ENCODE measurements around the gene IL10RB.
A peak's percentile ranks its signal among the peaks of the same experiment; 100 is the strongest.
"Not testable (repeated sequence)": the region's sequence is repeated elsewhere in the genome, so short reads cannot be mapped to it uniquely, and the experiment has no call there.

Gene IL10RB

DNA sequence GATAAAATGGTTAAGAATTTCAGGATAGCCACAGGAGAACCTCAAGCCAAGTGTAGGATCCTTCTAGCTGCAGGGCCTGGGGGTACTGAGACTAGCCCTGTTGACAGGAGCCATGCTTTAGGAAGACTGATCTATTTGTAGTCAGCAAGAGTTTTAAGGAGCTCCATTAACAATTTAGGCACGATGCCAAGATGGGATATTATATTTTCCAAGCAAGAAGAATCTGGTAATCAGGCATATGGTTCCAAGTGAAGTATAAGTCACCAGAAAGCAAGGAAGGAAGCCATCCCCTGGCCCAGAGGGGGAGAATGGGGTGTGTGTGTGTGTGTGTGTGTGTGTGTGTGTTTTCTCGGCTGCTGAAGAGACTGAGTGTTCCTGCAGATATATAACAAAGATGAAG is 29.4 kb upstream of the IL10RB start:
- H3K27me3 Mint-ChIP-seq, result no peaks in the 10 kb centered on the region
- H3K36me3 Mint-ChIP-seq (ENCODE audit: low read depth), result peaks cover 45% of the 10 kb centered on the region
- H3K27ac Mint-ChIP-seq, result peak overlapping the region; percentile 70
- H3K4me3 Mint-ChIP-seq, result no peak overlapping the region
- peaks cover 96% of the 10 kb centered on the region for H3K4me1 Mint-ChIP-seq (ENCODE audit: low read depth)
- no peaks in the 10 kb centered on the region for H3K9me3 Mint-ChIP-seq

GRCh38 chr21:33237486-33237885 is 28.7 kb upstream of the IL10RB start:
- no peaks in the 10 kb centered on the region for H3K27me3 Mint-ChIP-seq
- H3K4me3 Mint-ChIP-seq, result peak overlapping the region; percentile 67
- H3K36me3 Mint-ChIP-seq (ENCODE audit: low read depth), result peaks cover 48% of the 10 kb centered on the region
- H3K4me1 Mint-ChIP-seq (ENCODE audit: low read depth), result peaks cover 96% of the 10 kb centered on the region
- no peaks in the 10 kb centered on the region for H3K9me3 Mint-ChIP-seq
- peak overlapping the region; percentile 95 for H3K27ac Mint-ChIP-seq

DNA sequence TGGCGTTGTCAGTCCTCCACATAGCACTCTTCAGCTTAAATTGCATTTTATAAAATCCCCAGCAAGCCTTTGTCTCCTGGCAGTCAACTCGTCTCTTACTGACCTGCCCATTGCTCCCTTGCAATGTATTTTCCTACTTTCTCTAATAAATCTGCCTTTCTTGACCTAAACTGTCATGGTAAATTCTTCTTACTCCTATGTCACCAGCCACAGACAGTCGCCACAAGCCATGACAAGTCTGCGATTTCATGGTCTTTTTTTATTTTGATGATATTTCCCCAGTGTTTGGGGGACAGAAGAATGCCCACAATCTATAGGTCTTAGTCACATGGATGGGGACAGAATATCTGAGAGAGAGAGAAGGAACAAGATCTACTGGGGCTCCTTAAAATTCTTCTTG is 28.0 kb upstream of the IL10RB start:
- Mint-ChIP-seq H3K27ac (peak overlapping the region; percentile 95), H3K27me3 (no peaks in the 10 kb centered on the region), H3K4me1 (ENCODE audit: low read depth) (peaks cover 92% of the 10 kb centered on the region), H3K36me3 (ENCODE audit: low read depth) (peaks cover 44% of the 10 kb centered on the region), H3K4me3 (peak overlapping the region; percentile 67), H3K9me3 (no peaks in the 10 kb centered on the region)

GRCh38 chr21:33238565-33239255 is 27.5 kb upstream of the IL10RB start:
- Mint-ChIP-seq H3K9me3 (no peaks in the 10 kb centered on the region), H3K27me3 (no peaks in the 10 kb centered on the region), H3K4me3 (peak overlapping the region; percentile 67), H3K36me3 (ENCODE audit: low read depth) (peaks cover 44% of the 10 kb centered on the region), H3K27ac (peak overlapping the region; percentile 95), H3K4me1 (ENCODE audit: low read depth) (peaks cover 92% of the 10 kb centered on the region)

- H3K27me3 Mint-ChIP-seq, H3K9me3 Mint-ChIP-seq: not testable (repeated sequence)
- peak overlapping the region; percentile 95 for H3K27ac Mint-ChIP-seq
- H3K4me3 Mint-ChIP-seq, result peak overlapping the region; percentile 67
- H3K4me1 Mint-ChIP-seq (ENCODE audit: low read depth), result peaks cover 92% of the 10 kb centered on the region
- peaks cover 46% of the 10 kb centered on the region for H3K36me3 Mint-ChIP-seq (ENCODE audit: low read depth)
Observed at GRCh38 chr21:33239559-33240127, 26.5 kb upstream of the IL10RB start.

DNA sequence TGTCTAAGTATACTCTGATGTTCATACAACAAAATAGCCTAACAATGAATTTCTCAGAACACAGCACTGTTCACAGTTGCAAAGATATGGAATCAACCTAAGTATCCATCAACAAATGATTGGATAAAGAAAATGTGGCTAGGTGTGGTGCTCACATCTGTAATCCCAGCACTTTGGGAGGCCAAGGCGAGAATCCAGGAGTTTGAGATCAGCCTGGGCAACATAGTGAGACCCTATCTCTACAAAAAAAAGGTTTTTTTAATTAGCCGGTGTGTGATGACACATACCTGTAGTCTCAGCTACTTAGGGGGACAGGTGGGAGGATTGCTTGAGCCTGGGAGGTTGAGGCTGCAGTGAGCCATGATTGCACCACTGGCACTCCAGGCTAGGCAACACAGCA is 25.8 kb upstream of the IL10RB start:
- Mint-ChIP-seq H3K4me1 (ENCODE audit: low read depth) (peaks cover 92% of the 10 kb centered on the region), H3K9me3 (no peaks in the 10 kb centered on the region), H3K27ac (peak overlapping the region; percentile 74), H3K4me3 (no peak overlapping the region), H3K27me3 (no peaks in the 10 kb centered on the region), H3K36me3 (ENCODE audit: low read depth) (peaks cover 49% of the 10 kb centered on the region)

DNA sequence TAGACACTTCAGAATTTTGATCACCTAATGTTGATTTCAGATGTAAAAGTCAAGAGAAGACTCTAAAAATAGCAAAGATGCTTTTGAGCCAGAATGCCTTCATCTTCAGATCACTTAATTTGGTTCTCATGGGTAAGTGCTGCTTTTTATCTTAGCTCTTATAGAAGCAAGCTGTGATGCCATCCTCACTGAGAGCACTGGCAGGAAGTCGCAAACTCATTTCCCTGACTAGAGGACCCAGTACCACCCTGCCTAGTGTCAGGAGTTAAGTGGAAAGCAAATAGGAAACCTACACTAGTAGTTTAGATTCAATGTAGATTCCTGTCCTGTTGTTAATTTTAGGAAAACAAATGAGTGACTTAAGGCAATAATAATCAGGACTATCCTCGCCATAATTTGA is 24.3 kb upstream of the IL10RB start:
- no peak overlapping the region for H3K4me3 Mint-ChIP-seq
- no peaks in the 10 kb centered on the region for H3K27me3 Mint-ChIP-seq
- peaks cover 93% of the 10 kb centered on the region for H3K4me1 Mint-ChIP-seq (ENCODE audit: low read depth)
- H3K9me3 Mint-ChIP-seq, result no peaks in the 10 kb centered on the region
- H3K36me3 Mint-ChIP-seq (ENCODE audit: low read depth), result peaks cover 58% of the 10 kb centered on the region
- H3K27ac Mint-ChIP-seq, result peak overlapping the region; percentile 80

GRCh38 chr21:33242846-33243245 is 23.3 kb upstream of the IL10RB start:
- Mint-ChIP-seq H3K36me3 (ENCODE audit: low read depth) (peaks cover 62% of the 10 kb centered on the region), H3K4me1 (ENCODE audit: low read depth) (peaks cover 93% of the 10 kb centered on the region)
- H3K27me3 Mint-ChIP-seq, H3K9me3 Mint-ChIP-seq, H3K27ac Mint-ChIP-seq, H3K4me3 Mint-ChIP-seq: not testable (repeated sequence)

GRCh38 chr21:33244082-33244778 is 21.9 kb upstream of the IL10RB start:
- H3K4me3 Mint-ChIP-seq, result peak overlapping the region; percentile 73
- peaks cover 76% of the 10 kb centered on the region for H3K36me3 Mint-ChIP-seq (ENCODE audit: low read depth)

GRCh38 chr21:33244779-33245105 is 21.4 kb upstream of the IL10RB start:
- no peaks in the 10 kb centered on the region for H3K27me3 Mint-ChIP-seq
- peak overlapping the region; percentile 73 for H3K4me3 Mint-ChIP-seq
- peak overlapping the region; percentile 98 for H3K27ac Mint-ChIP-seq
- peaks cover 89% of the 10 kb centered on the region for H3K4me1 Mint-ChIP-seq (ENCODE audit: low read depth)
- H3K9me3 Mint-ChIP-seq, result no peaks in the 10 kb centered on the region
- peaks cover 81% of the 10 kb centered on the region for H3K36me3 Mint-ChIP-seq (ENCODE audit: low read depth)

More at GRCh38 chr21:33244082-33244778, 21.9 kb upstream of the IL10RB start:
- no peaks in the 10 kb centered on the region for H3K27me3 Mint-ChIP-seq
- peak overlapping the region; percentile 98 for H3K27ac Mint-ChIP-seq
- H3K4me1 Mint-ChIP-seq (ENCODE audit: low read depth), result peaks cover 89% of the 10 kb centered on the region
- H3K9me3 Mint-ChIP-seq, result no peaks in the 10 kb centered on the region

GRCh38 chr21:33245289-33245918 is 20.8 kb upstream of the IL10RB start:
- Mint-ChIP-seq H3K36me3 (ENCODE audit: low read depth) (peaks cover 84% of the 10 kb centered on the region), H3K27ac (peak overlapping the region; percentile 98), H3K27me3 (no peaks in the 10 kb centered on the region), H3K9me3 (no peaks in the 10 kb centered on the region), H3K4me1 (ENCODE audit: low read depth) (peaks cover 84% of the 10 kb centered on the region), H3K4me3 (no peak overlapping the region)

- Mint-ChIP-seq H3K27ac (peak overlapping the region; percentile 84), H3K4me3 (peak overlapping the region; percentile 17), H3K9me3 (no peaks in the 10 kb centered on the region), H3K27me3 (no peaks in the 10 kb centered on the region), H3K4me1 (ENCODE audit: low read depth) (peaks cover 73% of the 10 kb centered on the region), H3K36me3 (ENCODE audit: low read depth) (peaks cover 94% of the 10 kb centered on the region)
Observed at GRCh38 chr21:33246506-33246905, 19.7 kb upstream of the IL10RB start.

- Mint-ChIP-seq H3K4me1 (ENCODE audit: low read depth) (peaks cover 68% of the 10 kb centered on the region), H3K4me3 (no peak overlapping the region), H3K9me3 (no peaks in the 10 kb centered on the region), H3K27ac (peak overlapping the region; percentile 80), H3K27me3 (no peaks in the 10 kb centered on the region), H3K36me3 (ENCODE audit: low read depth) (peaks cover 92% of the 10 kb centered on the region)
Observed at GRCh38 chr21:33246963-33247362, 19.2 kb upstream of the IL10RB start.

- H3K27ac Mint-ChIP-seq, result peak overlapping the region; percentile 80
- no peaks in the 10 kb centered on the region for H3K9me3 Mint-ChIP-seq
- peaks cover 63% of the 10 kb centered on the region for H3K4me1 Mint-ChIP-seq (ENCODE audit: low read depth)
- peak overlapping the region; percentile 15 for H3K4me3 Mint-ChIP-seq
- H3K27me3 Mint-ChIP-seq, result no peaks in the 10 kb centered on the region
- H3K36me3 Mint-ChIP-seq (ENCODE audit: low read depth), result peaks cover 93% of the 10 kb centered on the region
Observed at GRCh38 chr21:33247599-33247998, 18.6 kb upstream of the IL10RB start.
